NT2/D1 (cell line): ENCODE measurements around the gene TUBB6.

Source experiments
- SUZ12 ChIP-seq: IDR thresholded peaks from 2 replicates; pipeline ENCODE4 v1.6.1; 2011; ENCODE audit not compliant: insufficient read length, insufficient read depth; ENCODE audit errors: extremely low read depth
- YY1 ChIP-seq: IDR thresholded peaks from 2 replicates; pipeline ENCODE4 v1.6.1; 2011; ENCODE audit not compliant: insufficient read length, insufficient read depth

DNA sequence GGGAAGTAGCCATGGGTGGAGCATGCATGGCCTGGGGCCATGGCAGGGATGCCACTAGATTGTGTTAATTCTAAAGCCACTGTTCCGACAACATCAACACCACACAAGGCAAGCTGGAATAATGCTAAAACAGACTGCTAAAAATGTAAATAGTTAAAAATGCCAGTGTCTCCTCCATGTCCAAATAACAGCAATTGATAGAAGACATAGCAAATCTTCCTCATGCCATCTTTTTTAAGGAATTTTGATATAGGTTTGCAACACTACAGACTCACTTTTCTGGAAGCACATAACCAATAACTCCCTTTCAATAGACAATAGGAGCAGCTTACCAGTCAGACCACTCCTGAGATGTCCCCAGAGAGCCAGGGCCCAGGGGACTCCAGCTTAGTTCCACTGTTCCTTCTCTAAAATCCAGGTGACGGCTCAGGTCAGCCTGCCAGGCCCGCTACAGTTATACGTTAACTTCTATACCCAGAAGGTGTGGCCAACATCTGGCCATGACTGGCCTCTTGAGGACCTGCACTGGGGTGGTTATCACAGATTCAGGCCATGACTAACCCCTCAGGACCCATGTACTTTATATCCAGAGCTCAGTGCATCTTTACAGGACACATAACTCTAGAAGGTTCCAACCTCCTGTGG, 20.3 kb downstream of the TUBB6 start:
- no peak for TF ChIP-seq SUZ12
- no peak for TF ChIP-seq YY1
